ENCODE measurements around the gene CACNA2D1. TPM values are rescaled to one million over a fixed set of nuclear protein-coding genes. Genes with fewer than 3 reads are reported as not detected.

Gene CACNA2D1
- total RNA-seq, 1 experiment from 2014 or later: 9.8 TPM

GRCh38 chr7:82071468-82071867, 372.1 kb downstream of the CACNA2D1 start:
- intact Hi-C loops (cut with micrococcal nuclease; ENCODE audit: unreplicated experiment) (no loop called here), in situ Hi-C loops (cut with HindIII; ENCODE audit: low pct_unique_long_range_greater_than_20kb, low sequenced_read_pairs) (no loop called here)
- BruUV-seq (replicated peaks): no TSS peak
- Histone ChIP-seq H3K27ac (ENCODE audit: low read length) (no peak overlapping the region), H3K36me3 (ENCODE audit: control insufficient read depth, insufficient read depth, low read length) (no peaks in the 10 kb centered on the region), H3K4me3 (ENCODE audit: low read depth in 2 of 2, low read length in 2 of 2) (no peak overlapping the region), H3K27me3 (ENCODE audit: control insufficient read depth, insufficient read depth, low read length) (no peaks in the 10 kb centered on the region), H3K9me3 (ENCODE audit: control insufficient read depth, insufficient read depth, low read depth, low read length) (no peaks in the 10 kb centered on the region), H3K4me1 (ENCODE audit: control insufficient read depth, insufficient read depth, low read length) (no peaks in the 10 kb centered on the region)
- POLR2A ChIA-PET: no interaction called here
- TF ChIP-seq SIN3A (IDR thresholded peaks at IDR 0.05; ENCODE audit: borderline replicate concordance, insufficient read depth, low read depth, low read length) (no peak), TCF7L2 (IDR thresholded peaks at IDR 0.05; ENCODE audit: low read depth, low read length) (no peak), REST (IDR thresholded peaks at IDR 0.05; ENCODE audit: insufficient read depth in 1 of 2, low read depth in 2 of 2, low read length in 1 of 2) (no peak), POLR2AphosphoS5 (IDR thresholded peaks at IDR 0.05; ENCODE audit: low read depth, low read length) (no peak)
- TF ChIP-seq, protein P1, sequence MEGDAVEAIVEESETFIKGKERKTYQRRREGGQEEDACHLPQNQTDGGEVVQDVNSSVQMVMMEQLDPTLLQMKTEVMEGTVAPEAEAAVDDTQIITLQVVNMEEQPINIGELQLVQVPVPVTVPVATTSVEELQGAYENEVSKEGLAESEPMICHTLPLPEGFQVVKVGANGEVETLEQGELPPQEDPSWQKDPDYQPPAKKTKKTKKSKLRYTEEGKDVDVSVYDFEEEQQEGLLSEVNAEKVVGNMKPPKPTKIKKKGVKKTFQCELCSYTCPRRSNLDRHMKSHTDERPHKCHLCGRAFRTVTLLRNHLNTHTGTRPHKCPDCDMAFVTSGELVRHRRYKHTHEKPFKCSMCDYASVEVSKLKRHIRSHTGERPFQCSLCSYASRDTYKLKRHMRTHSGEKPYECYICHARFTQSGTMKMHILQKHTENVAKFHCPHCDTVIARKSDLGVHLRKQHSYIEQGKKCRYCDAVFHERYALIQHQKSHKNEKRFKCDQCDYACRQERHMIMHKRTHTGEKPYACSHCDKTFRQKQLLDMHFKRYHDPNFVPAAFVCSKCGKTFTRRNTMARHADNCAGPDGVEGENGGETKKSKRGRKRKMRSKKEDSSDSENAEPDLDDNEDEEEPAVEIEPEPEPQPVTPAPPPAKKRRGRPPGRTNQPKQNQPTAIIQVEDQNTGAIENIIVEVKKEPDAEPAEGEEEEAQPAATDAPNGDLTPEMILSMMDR (IDR thresholded peaks at IDR 0.05): no peak
- DNase-seq (ENCODE audit: low read depth, low spot score): no peak
- CTCF ChIA-PET: no interaction called here
- no peak for ATAC-seq

DNA sequence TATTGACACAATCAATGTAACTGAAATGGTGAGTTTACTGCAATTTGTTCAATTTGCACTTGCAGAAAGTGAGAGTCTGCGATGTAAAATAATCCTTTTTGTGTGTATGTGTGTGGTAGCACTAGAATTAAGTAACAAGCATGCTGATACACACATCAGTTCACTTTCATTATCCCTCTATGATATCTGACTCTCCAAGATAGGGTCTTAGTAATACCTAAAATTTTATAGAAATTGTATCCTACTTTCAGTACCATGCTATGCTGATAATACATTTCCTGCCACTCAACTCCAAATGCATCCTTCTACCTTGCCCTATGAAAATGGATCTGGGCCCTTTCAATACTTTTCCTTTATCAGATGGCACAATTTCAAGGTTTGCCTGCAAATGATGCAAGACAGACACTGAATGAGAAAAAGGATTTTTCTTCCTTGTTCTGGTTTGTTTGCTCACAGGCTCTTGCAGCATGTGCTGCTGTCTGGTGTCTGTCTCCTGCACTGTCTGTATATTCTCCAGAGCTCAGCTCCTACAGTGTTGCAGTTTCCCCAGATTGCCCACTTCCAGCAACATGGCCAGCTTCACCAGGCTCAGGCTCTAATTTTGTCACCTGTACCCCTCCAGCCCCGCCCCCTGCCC, 375.8 kb downstream of the CACNA2D1 start:
- DNase-seq (ENCODE audit: low read depth, low spot score): no peak
- Histone ChIP-seq H3K27me3 (ENCODE audit: control insufficient read depth, insufficient read depth, low read length) (no peaks in the 10 kb centered on the region), H3K9me3 (ENCODE audit: control insufficient read depth, insufficient read depth, low read depth, low read length) (no peaks in the 10 kb centered on the region), H3K27ac (ENCODE audit: low read length) (no peak overlapping the region), H3K4me1 (ENCODE audit: control insufficient read depth, insufficient read depth, low read length) (no peaks in the 10 kb centered on the region), H3K36me3 (ENCODE audit: control insufficient read depth, insufficient read depth, low read length) (no peaks in the 10 kb centered on the region), H3K4me3 (ENCODE audit: low read depth in 2 of 2, low read length in 2 of 2) (no peak overlapping the region)
- in situ Hi-C loops (cut with HindIII; ENCODE audit: low pct_unique_long_range_greater_than_20kb, low sequenced_read_pairs): no loop called here
- POLR2A ChIA-PET: no interaction called here
- TF ChIP-seq TCF7L2 (IDR thresholded peaks at IDR 0.05; ENCODE audit: low read depth, low read length) (no peak), POLR2AphosphoS5 (IDR thresholded peaks at IDR 0.05; ENCODE audit: low read depth, low read length) (no peak), SIN3A (IDR thresholded peaks at IDR 0.05; ENCODE audit: borderline replicate concordance, insufficient read depth, low read depth, low read length) (no peak), REST (IDR thresholded peaks at IDR 0.05; ENCODE audit: insufficient read depth in 1 of 2, low read depth in 2 of 2, low read length in 1 of 2) (no peak)
- TF ChIP-seq, protein P1 (IDR thresholded peaks at IDR 0.05): no peak
- intact Hi-C loops (cut with micrococcal nuclease; ENCODE audit: unreplicated experiment): no loop called here
- CTCF ChIA-PET: no interaction called here
- ATAC-seq: no peak
- no TSS peak for BruUV-seq (replicated peaks)
